Measurements from ENCODE around the gene KCNMB2.

DNA sequence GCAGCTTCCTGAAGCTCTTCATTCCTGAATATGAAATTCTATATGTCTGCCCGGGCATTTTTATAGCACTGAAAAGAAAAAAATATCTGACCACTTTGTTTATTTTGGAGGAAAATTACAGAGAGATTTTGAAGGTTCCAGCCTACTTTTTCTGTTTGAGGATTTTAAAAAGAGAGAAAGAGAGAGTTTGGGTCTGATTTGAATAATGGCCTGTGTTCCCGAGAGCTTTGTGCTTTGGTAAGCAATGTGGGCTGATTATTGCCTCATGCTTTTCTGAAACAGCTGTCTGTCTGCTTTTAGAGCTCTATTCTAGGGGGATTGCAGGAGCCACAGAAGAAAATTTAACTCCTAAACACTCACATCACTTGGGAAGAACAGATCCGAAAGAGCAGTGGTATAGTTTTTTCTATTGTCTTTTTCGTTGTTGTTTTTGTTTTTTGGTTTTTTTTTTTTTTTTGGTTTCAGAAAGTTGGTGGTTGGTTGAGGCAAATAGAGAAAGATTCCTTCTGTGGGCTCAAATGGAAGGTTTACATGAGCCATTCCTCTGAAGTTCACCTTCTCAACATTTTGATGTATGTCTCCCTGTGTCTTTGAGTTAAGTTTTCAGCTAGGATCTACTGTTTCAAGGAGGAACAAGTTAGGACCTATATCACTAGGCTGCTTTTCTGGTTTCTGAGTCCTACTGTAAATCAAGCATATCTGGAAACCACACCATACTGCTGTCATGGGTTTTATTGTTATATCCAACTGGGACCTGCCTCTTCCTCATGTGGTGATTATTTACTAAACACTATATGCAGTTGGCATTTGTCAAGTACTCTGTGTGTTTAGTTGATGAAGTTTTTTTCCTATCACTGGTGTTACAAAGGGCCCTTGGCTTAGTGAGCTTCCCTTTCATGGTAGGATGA is 178.9 kb downstream of the KCNMB2 start:
- TF ChIP-seq, protein P1, sequence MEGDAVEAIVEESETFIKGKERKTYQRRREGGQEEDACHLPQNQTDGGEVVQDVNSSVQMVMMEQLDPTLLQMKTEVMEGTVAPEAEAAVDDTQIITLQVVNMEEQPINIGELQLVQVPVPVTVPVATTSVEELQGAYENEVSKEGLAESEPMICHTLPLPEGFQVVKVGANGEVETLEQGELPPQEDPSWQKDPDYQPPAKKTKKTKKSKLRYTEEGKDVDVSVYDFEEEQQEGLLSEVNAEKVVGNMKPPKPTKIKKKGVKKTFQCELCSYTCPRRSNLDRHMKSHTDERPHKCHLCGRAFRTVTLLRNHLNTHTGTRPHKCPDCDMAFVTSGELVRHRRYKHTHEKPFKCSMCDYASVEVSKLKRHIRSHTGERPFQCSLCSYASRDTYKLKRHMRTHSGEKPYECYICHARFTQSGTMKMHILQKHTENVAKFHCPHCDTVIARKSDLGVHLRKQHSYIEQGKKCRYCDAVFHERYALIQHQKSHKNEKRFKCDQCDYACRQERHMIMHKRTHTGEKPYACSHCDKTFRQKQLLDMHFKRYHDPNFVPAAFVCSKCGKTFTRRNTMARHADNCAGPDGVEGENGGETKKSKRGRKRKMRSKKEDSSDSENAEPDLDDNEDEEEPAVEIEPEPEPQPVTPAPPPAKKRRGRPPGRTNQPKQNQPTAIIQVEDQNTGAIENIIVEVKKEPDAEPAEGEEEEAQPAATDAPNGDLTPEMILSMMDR (conservative IDR thresholded peaks at IDR 0.05 in 1 of 2, IDR thresholded peaks at IDR 0.05 in 1 of 2; ENCODE audit: low read depth in 1 of 2, low read length in 2 of 2) = no peak
- TF ChIP-seq EZH2 (IDR thresholded peaks at IDR 0.05; ENCODE audit: low read length, missing control alignments) = no peak

Measured in fibroblast of lung (primary cell).